IPS DF 19.7 (cell line): ENCODE measurements around the gene PROK2.

Source experiments
- DNase-seq: peaks from one replicate; pipeline ENCODE4 v3.0.0-alpha.2; 2013; ENCODE audit warnings: low read depth, low spot score

The PROK2 gene

GRCh38 chr3:71784914-71785531 lies at the start of gene PROK2:
PROK2 (minus strand) TSS chr3:71785148; CDS start chr3:71785052, 96 bp downstream.
- DNase-seq = no peak

GRCh38 chr3:71831599-71831998 lies 46.7 kb upstream of the PROK2 start:
- DNase-seq = no peak

GRCh38 chr3:71825551-71826283 lies 40.8 kb upstream of the PROK2 start:
- no peak for DNase-seq

DNA sequence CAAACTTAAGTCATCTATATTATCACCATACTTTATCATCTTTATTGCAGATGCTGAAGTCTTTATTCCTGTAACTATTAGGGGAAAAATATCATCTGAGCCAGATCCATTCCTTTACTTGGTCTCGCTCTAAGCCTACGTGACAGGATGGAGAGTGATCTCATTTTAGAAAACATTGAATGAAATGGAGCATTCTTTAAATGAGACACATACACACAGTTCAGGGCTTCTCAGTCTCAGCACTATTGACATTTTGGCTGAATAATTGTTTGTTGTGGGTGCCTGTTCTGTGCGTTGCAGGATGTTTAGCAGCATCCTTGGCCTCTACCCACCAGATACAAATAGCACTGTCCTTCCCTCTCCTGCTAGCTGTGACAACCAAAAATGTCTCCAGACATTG lies 36.2 kb upstream of the PROK2 start:
- no peak for DNase-seq

DNA sequence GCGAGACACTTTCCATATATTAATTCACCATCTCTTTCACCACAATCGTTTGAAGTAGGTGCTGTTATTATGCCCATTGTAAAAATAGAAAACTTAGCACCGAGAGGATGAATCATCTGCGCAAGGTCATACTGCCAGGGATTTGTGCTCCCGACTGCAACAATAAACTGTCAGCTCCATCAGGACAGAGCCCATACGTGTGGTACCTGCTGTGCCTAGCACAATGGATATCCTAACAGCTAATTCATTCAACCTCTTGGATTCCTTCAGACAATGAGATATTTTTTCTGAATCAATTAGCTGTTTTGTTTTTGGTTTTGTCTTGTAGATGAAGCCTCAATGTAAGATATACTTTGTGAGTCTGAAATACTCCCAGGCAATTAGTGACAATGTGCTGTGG lies 32.3 kb upstream of the PROK2 start:
- DNase-seq = peak; percentile 20

GRCh38 chr3:71816767-71817156 lies 31.8 kb upstream of the PROK2 start:
- DNase-seq = no peak

DNA sequence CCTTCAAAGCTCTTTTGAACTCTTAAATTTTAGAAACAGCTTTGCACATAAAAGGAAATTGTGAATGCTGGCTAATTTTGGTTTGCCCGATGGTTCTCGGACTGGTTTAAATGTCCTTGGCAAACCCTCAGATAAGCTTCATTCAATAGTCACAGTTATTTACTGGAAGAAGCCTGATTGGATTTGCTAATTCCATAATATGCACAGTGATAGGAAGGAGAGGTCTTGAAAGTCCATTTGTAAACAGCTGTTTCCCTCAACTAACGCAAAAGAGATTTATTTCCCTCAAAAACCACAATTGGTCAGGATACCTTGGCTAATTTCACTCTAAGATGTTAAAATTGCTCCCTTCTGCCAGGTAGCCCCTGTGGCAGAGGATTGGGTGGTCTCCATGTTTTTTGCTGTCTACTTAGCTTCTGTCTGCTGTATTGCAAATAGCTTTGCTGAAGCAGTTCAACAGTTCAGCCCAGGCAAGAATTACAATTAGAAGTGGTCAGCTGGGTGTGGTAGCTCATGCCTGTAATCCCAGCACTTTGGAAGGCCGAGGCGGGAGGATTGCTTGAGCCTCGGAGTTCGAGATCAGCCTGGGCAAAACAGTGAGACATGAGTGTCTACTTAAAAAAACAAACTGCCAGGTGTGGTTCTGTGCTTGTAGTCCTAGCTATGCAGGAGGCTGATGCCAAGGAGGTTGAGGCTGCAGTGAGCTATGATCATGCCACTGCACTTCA lies 30.6 kb upstream of the PROK2 start:
- no peak for DNase-seq

DNA sequence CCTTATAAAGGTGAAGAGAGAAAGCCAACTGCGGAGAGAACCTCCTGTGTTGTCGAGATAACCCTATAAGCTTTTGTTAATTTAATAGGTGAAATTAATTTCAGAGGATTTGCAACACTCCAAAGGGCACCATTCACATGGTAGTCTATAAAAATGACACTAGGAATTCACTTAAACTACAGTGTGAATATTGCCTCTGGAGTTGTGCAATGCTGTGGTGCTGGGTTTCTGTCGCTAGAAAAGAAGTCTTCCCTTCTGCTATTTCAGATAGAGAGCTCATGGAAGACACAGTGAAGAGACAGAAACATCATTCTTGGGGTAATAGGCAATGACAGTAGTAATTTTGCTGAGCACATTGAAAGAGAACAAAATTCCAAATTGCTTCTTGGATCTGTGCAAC lies 28.8 kb upstream of the PROK2 start:
- DNase-seq = no peak

DNA sequence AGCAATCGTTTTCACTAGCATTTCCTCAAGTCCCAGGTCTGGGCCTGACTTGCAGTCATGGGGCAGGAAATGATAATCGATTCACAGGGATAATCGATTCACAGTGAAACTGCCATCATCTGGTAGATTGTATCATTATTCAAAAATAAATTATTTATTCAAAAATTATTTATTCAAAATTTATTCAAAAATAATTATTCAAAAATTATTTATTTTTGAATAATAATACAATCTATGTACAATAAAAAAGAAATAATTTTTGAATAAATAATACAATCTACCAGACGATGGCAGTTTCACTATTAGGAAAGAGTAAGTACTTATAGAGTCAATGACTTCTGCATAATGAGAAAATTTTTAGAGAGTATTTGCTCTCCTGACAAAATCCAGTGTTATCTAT lies 28.1 kb upstream of the PROK2 start:
- no peak for DNase-seq

GRCh38 chr3:71810056-71810455 lies 25.1 kb upstream of the PROK2 start:
- no peak for DNase-seq

- DNase-seq = no peak
These were observed 24.5 kb upstream of the PROK2 start for GRCh38 chr3:71809321-71810026.

GRCh38 chr3:71806736-71807135 lies 21.8 kb upstream of the PROK2 start:
- DNase-seq = no peak

DNA sequence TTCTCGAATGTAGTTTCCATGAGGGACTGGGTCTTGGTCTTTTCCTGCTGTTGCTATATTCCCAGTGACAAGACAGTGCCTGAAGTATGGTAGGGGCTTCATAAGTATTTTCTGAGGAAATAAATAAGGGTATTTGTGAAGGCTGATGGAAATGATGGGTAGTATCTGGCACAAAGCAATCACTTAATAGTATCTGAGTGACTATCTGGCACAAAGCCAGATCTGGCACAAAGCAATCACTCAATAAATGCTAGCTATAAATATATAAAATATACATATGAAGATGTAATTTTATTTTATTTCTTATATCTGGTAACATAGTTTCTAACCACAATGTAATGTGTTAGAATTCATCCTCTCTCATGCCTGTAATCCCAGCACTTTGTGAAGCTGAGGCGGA lies 20.7 kb upstream of the PROK2 start:
- DNase-seq = no peak

- DNase-seq = no peak
These were observed 20.3 kb upstream of the PROK2 start for GRCh38 chr3:71805199-71805598.

DNA sequence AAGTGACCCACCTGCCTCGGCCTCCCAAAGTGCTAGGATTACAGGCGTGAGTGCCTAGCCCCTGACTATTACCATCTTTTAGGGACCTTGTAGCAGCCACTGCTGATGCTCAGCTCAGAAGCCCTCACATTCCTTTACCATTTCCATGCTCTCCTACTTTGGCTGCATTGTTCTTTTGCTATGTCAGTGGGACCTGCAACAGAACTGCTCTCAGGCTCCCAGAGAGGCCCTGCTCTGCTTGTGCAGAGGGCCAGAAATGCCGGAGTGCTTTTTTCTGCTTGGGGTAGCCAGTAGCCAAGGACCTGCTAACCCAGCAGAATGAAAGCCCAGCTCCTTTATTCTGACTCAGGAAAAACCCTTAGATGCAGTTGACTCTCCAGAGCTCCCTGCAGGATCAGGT lies 18.3 kb upstream of the PROK2 start:
- no peak for DNase-seq

DNA sequence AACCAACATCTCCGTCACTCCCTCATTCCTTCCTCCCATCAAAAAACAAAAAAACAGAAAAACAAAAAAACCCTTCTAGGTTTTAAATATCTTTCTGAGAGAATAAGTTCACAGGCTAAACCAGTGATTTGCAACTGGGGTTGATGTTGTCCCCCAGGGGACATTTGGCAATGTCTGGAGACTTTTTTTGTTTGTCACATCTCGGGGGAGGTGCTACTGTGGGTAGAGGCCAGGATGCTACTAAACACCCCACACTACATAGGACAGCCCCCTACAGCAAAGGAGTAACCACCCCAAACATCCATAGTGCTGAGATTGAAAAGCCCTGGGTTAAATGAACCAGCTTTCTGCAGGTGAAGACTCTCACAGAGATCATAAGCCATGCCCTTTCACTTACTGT lies 17.0 kb upstream of the PROK2 start:
- no peak for DNase-seq

DNA sequence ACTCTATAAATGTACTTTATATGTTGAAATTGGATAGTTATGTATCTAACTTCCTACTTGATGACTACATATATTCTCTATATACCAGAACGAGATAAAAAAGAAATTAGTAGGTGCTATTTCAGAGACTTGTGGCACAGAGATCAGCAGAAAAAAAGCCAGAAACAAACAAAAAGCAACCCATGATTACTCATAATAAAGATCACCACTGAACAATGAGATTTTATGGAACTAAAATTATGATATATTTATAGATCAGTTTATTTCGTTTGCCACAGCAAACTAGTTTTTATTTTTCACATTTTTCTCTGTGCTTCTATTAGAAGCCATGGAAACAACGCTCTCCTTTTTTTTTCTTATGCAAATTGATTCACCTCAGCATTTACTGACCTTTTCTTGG lies 15.1 kb upstream of the PROK2 start:
- no peak for DNase-seq

- no peak for DNase-seq
These were observed 12.5 kb upstream of the PROK2 start for GRCh38 chr3:71797455-71797854.

- DNase-seq = no peak
These were observed 11.3 kb upstream of the PROK2 start for GRCh38 chr3:71796290-71796689.

GRCh38 chr3:71791634-71792033 lies 6.7 kb upstream of the PROK2 start:
- no peak for DNase-seq

DNA sequence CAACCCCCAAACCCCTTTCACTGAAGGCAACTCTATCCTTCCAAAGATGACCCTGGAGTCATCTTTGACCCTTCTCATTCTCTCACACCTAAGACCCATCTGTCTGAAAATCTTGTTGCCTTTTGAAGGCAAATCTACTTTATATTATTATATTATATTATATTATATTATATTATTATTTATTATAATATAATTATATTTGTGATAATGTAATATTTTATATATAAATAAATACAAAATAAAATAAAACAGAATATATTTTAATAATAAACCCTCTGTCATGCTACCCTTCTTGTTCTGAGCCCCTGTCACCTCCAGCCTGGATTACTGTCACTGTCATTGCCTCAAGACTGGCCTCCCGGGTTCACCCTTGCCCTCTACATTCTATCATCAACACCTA lies 5.0 kb upstream of the PROK2 start:
- no peak for DNase-seq

DNA sequence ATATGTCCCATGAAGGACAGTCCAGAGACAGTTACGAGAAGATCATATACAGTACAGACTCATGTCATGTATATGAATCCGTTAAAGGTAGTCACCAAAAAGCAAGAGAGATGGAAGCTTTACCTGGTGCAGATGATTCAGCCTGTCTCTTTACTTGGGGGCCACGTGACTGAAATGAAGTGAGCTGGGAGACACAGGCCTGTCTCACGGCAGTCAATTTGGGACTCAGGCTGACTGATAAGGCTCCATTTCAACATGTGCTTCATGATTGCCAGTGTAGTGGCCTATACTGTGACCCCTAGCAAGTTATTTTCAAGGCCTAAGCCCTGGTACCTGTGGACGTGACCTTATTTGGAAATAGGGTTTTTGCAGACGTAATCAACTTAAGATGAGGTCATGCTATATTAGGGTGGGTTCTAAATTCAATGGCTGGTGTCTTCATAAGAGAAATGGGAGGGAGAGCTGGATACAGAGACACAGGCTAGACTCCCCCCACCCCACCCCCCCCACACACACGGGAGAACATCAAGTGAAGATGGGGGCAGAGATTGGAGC lies 3.0 kb upstream of the PROK2 start:
- no peak for DNase-seq
